ENCODE data around the gene PRORP.
"Not testable (repeated sequence)": the region's sequence is repeated elsewhere in the genome, so short reads cannot be mapped to it uniquely, and the experiment has no call there.

PRORP gene

DNA sequence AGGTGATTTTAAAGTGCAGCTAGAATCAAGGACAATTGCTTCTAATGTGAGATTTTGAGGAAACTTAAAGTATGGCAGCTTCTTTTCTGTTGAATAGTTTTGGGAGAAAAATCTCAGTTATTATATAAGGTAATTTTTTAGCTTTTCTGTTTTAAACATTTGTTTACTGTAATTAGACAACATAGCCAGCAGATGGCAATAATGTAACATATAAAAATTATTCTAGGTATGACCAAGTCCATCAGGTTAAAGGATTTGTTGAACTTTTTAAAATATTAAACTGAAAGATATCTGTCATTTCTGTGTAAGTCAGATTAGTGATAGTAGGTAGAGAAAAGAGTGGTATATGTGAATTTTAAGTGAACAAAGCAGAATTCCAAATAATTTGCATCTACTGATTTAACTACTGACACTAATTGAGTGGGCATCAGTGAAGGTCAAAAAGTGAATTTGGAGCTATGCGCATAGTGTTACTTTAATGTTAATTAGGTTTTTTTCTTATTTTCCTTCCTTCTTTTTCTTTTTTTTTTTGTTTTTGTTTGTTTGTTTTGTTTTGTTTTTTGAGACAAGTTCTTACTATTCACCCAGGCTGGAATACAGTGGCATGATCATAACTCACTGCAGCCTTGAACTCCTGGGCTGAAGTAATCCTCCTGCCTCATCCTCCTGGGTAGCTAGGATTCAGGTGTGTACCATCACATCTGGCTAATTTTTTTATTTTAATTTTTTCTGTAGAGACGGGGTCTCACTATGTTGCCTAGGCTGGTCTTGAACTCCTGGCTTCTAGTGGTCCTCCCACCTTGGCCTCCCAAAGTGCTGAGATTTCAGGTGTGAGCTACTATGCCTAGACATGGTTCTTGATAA is 18.6 kb downstream of the PRORP start:
- no peak for DNase-seq

DNA sequence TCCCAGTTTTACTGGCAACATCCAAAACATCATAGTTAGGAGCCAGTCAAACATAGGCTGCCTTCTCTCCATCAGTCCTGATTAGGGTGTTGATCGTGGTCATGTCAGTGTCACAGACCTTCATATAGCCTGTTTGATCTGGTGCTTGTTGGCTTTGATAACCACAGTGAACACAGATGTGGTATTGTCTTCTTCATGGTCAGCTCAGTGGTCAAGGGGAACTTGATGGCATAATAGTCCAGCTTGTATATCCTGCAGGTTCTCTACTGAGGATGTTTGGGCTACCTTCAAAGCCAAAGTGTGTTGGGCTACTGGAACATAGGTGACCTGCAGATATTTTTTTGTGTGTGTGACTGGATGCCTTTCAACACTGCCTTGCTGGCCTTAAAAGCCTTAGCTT is 21.7 kb downstream of the PRORP start:
- DNase-seq = no peak

DNA sequence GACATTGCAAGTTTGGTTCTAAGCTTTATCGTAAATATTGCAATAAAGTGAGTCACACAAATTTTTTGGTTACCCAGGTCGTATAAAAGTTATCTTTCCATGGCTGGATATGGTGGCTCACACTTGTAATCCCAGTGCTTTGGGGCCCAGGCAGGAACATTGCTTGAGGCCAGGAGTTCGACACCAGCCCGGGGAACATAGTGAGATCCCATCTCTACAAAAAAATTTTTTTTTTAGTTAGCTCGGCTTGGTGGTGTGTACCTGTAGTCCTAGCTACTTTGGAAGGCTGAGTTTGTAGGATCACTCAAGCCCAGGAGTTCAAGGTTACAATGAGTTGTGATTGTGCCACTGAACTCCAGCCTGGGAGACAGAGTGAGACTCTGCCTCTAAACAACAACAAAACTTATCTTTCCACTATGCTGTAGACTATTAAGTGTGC is 24.4 kb downstream of the PRORP start:
- DNase-seq = no peak

DNA sequence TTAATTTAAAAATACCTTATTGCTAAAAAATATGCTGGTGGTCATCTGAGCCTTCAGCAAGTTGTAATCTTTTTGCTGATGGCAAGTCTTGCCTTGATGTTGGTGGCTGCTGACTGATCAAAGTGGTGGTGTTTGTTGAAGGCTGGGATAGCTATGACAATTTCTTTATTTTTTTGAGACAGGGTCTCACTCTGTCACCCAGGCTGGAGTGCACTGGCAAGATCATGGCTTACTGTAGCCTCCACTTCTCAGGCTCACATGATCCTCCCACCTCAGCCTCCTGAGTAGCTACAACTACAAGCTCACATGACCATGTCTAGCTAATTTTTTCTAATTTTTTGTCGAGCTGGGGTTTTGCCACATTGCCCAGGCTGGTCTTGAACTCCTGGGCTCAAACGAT is 24.8 kb downstream of the PRORP start:
- DNase-seq = no peak

DNA sequence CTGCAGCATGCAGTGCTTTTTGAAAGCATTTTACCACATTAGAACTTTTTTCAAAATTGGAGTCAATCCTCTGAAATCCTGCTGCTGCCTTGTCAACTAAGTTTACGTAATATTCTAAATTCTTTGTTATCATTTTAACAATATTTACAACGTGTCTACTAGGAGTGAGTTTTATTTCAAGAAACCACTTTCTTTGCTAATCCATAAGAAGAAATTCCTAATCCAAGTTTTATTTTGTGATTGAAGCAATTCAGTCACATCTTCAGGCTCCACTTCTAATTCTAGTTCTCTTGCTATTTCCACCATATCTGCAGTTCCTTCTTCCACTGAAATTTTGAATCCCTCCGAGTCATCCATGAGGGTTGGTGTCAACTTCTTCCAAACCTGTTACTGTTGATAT is 25.4 kb downstream of the PRORP start:
- DNase-seq = no peak

DNA sequence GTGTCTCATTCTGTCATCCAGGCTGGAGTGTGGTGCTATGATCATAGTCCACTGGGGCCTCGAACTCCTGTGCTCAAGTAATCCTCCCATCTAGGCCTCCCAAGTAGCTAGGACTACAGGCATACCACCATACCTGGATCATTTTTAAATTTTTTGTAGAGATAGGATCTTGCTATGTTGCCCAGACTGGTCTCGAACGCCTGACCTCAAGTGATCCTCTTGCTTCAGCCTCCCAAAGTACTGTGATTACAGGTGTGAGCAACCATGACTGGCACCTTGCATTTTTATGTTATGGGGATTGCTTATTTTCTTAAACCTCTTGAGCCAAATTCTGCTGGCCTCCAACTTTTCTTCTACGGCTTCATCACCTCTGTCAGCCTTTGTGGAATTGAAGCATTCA is 26.9 kb downstream of the PRORP start:
- DNase-seq = no peak

DNA sequence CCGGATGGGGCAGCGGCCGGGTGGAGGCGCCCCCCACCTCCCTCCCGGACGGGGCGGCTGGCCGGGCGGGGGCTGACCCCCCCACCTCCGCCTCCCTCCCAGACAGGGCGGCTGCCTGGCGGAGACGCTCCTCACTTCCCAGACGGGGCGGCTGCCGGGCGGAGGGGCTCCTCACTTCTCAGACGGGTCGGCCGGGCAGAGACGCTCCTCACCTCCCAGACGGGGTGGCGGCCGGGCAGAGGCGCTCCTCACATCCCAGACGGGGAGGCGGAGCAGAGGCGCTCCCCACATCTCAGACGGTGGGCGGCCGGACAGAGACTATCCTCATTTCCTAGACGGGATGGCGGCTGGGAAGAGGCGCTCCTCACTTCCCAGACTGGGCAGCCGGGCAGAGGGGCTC is 30.2 kb downstream of the PRORP start:
- DNase-seq = not testable (repeated sequence)

DNA sequence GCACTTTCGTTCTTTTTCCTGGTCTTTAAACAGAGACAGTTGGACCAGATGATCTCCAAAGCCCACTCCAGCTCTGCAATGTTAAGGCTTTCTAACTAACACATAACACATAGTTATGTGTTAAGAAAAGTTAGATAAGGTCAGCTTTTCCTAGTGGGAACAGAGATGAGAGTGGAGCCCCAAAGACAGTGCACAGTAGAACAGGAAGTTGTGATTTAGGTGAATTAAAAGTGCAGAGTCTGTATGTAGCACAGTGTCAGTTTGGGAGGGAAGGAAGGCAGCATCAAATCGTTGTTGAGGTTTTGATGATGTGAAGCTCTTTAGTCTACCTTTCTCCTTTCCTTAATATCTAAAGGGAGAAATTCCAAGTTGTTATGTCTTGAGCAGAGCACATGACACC is 31.7 kb downstream of the PRORP start:
- DNase-seq = no peak

DNA sequence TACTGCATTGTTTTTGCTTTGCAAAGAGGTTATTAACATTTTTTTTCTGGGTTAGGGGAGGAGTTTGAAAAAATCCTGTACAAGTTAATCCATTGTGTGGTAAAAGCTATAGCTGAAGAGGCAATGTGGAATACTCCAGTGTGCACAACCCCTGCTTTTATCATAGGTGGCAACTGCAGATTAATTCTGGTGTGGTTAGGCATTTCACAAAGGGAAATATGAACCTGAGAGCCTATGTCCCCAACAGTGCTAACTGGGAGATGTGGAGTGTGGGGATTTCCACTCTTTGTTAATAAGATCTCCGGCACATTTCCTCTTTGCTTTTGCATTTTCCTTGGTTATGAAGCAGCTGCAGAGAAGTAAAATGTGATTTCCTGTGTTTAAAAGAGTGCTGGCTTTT is 33.6 kb downstream of the PRORP start:
- DNase-seq = peak in 1 of 2 donors; percentile 35

DNA sequence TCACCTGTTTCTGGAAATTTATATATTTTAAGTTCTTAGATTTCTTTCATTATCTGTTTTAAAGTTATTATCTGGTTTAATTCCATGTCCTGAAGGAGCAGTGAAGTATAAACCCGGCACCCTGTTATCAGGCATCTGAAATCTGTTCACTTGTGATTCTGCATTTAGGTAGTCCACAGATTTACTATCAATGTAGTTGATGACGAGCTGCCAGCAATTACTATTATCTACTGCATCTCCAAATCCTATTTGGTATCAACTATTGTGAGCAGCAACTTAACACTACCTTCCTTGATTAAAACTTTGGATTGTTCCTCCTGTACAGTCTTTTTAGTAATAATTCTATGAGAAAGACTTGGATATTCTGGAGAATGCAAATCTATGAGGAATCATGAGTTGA is 36.1 kb downstream of the PRORP start:
- no peak for DNase-seq

DNA sequence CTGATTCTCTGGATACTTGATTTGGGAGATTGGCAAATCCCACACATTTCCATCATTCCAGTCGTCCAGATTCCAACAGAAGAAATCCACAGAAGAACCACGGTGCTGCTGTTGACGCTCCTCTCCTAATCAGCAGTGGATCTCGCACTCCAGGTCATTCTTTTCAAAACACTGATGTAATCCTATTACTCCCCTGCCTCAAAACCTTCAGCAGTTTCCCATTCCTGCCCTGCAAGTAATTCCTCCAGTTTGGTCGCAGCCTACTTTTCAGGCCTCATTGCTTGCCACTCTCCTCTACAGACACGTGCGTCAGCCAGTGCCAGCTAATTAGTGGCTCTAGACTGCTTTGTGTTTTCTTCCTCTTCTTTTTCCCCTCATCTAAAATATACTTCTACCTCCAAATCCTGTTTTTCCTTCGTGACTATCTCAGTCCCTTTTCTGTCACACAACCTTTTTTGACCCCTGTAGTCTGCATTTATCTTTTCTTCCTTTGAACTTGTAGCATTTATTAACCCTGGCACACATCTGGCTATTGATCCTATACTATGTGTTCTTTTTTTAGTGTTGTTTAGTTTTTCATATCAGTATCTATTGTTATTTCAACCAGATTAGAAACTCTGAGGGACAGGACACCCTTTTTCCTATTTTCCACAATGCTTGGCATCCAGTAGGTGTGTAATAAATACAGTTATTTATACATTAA is 36.8 kb downstream of the PRORP start:
- no peak for DNase-seq

DNA sequence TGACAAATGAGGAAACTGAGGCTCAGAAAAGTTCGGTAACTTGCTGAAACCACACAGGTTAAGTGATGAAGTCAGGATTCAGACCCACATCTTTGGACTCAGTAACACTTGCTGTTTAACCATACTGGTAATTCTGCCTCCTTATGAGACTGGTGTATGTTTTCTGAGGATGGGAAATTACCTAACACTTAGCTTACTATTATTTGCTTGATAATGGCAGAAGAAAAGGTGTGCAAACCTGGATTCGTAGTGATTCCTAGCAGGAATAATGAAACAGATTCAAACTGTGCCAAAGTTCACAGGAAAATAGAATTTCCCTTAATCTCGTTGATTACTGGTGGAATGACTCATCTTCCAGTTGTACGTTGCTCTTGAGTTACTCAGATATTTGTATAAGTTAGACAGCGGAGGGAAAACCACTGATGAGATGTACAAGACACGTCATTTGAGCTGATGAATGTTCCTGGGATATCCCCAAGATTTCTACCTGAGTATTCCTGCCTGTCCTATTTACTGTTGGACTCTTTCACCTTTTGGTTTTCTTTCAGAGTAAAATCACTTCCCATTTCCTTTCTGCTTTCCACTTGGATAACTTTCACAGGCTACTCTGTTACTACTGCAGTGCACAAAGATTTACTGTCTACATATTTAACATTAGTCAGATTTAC is 37.5 kb downstream of the PRORP start:
- no peak for DNase-seq

DNA sequence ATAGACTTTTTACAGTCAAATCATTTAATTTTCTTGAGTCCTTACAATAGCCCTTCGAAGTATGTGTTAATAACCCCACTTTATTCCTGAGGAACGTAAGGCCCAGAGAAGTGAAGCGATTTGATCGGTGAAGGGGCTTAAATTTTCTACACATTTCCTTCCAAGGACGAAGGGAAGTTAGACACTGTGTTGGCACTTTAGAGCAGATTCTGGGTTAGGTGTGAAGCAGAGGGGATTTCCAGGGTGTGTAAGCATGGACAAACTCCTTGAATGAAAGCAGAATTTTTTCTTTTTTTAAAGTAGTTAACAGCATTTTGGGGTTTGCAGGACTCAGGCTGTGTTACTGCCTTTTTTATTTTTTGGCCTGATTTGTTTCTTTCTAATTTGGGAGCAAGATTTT is 38.9 kb downstream of the PRORP start:
- DNase-seq = peak in 1 of 2 donors; percentile 54

DNA sequence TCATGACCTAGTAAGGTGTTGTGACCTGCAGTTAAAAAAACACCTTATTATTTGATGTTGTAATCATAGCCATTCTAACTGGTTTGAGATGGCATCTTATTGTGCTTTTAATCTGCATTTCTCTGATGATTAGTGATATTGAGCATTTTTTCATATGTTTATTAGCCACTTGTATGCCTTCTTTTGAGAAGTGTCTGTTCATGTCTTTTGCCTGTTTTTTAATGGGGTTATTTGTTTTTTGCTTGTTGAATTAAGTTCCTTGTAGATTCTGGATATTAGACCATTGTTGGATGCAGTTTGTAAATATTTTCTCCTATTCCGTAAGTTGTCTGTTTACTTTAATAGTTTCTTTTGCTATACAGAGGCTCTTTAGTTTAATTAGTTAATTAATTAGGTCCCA is 41.0 kb downstream of the PRORP start:
- DNase-seq = no peak

DNA sequence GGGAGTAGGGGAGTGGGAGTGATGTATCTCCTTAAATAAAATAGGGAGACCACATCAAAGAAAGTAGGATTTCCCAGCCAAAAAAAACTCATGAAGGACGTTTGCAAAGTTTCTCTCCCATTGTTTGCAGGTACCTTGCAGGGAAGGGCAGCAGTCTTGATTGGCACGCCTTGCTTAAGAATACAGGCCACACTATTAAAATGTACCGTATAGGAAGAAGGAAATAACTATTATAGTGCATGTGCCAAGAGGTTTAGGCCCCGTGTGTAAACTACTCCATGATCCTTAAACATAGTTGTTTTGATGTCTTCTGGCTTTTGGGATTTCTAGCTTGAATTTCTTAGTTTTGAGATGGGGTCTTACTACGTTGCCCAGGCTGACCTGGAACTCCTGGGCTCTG is 42.5 kb downstream of the PRORP start:
- no peak for DNase-seq

DNA sequence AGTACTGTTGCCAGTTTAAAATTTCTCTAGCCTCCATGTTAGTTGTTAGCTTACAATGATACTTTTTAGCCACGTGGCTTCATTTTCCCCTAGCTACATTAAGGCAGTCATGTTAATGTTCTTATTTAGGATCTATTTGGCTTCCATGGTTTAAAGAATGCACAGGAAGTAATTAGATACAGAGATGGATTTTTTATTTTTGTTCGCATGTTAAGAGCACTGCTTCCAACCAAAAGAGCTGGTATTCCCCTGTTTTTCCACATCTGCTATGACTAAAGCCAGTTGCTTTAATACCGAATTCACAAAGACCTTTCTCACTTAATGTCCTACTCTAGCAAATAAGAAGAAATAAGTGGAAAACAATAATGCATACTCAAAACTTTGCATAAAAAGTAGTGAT is 45.1 kb downstream of the PRORP start:
- DNase-seq = no peak
